ENCODE data around the gene MFSD1. TPM values are rescaled to one million over a fixed set of nuclear protein-coding genes. Genes with fewer than 3 reads are reported as not detected.
A peak's percentile ranks its signal among the peaks of the same experiment; 100 is the strongest.

The MFSD1 gene
- total and polyA plus RNA-seq, 8 donors: 8.9 to 37.4 (median 22.6) TPM

DNA sequence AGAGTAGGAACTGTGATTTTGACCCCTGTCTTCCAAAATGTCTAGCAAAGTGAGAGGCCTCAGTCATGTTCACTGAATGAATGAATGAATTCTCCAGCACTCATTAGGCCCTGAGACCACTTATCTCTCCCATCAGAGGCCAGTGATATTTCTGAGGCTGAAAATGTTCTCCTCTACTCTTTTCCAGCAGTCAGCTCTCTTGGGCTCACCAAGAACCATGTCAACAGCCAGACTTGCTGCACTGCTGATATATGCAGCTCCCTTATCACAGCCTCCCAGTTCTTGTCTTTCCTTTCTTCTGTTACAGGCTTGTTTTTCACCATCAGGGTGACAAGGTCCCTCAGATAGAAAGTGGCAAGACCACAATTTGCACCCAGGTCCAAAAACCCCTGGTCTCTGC lies 28.7 kb upstream of the MFSD1 start:
- TF ChIP-seq, protein P1, sequence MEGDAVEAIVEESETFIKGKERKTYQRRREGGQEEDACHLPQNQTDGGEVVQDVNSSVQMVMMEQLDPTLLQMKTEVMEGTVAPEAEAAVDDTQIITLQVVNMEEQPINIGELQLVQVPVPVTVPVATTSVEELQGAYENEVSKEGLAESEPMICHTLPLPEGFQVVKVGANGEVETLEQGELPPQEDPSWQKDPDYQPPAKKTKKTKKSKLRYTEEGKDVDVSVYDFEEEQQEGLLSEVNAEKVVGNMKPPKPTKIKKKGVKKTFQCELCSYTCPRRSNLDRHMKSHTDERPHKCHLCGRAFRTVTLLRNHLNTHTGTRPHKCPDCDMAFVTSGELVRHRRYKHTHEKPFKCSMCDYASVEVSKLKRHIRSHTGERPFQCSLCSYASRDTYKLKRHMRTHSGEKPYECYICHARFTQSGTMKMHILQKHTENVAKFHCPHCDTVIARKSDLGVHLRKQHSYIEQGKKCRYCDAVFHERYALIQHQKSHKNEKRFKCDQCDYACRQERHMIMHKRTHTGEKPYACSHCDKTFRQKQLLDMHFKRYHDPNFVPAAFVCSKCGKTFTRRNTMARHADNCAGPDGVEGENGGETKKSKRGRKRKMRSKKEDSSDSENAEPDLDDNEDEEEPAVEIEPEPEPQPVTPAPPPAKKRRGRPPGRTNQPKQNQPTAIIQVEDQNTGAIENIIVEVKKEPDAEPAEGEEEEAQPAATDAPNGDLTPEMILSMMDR (IDR thresholded peaks at IDR 0.05): no peak
- Histone ChIP-seq H3K4me3 (no peak overlapping the region), H3K4me1 (peaks cover 0 to under 1% (median 0%) of the 10 kb centered on the region in 3 donors), H3K27ac (no peak overlapping the region), H3K9me3 (no peaks in the 10 kb centered on the region), H3K36me3 (no peaks in the 10 kb centered on the region), H3K27me3 (no peaks in the 10 kb centered on the region)
- DNase-seq: no peak
- intact Hi-C loops (cut with DNase I): no loop called here
- FAIRE-seq: no peak
- ATAC-seq: no peak

DNA sequence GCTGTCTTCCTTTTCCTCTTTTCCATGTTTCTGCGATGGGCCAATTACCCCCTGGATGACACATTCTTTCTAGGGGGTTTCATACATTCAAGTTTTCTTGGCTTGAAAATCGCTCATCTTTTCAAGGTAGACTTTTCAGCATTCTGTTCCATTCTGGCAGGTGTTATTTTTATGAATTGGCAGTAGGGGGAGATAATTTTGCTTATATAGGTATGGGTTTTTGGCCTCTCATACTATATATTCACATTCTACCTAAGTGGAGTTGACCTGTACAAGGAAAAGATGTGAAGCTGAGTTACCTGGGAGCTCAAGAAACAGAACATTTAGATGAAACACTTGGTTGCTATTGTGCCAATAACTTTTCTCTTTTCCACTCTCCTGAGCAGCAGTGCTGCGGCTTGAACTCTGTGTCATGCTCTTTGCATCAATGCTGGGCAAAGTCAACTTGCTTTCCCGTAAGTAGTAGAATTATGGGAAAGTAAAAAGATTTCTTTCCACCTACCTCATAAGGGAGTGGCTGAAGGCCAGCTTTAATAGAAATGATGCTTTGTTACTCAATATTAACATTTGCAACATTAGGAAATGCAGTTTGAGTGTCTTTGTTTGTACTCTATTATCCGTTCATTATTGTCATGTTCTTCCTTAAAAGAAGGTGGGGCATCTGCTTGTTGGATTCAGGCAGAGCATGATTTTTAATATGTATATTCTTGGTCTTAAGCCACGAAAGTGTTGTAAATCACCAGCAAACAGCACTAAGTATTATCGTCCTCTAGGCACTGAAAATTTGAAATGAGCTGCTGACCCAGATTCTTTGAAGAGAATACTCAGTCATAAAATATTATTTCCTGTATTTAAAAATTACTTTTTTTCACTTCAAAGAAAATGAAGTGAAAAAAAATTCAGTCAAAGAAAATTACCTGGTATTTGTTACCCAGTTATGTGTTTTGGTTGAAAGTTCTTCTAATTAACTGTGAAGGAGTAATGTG lies 27.7 kb upstream of the MFSD1 start:
- no peaks in the 10 kb centered on the region for H3K4me1 ChIP-seq
- H3K36me3 ChIP-seq: no peaks in the 10 kb centered on the region
- ATAC-seq (peak in 2 of 4 donors; percentile 18 to 53), FAIRE-seq (no peak), DNase-seq (no peak)
- H3K9me3 ChIP-seq: no peaks in the 10 kb centered on the region
- WGBS, 2 donors: 75 to 77% methylated on average over 7 of the region's 7 CpGs
- no peak overlapping the region for H3K27ac ChIP-seq
- no peaks in the 10 kb centered on the region for H3K27me3 ChIP-seq
- no peak overlapping the region for H3K4me3 ChIP-seq
- intact Hi-C loops (cut with DNase I): no loop called here
- TF ChIP-seq, protein P1 (IDR thresholded peaks at IDR 0.05): no peak

DNA sequence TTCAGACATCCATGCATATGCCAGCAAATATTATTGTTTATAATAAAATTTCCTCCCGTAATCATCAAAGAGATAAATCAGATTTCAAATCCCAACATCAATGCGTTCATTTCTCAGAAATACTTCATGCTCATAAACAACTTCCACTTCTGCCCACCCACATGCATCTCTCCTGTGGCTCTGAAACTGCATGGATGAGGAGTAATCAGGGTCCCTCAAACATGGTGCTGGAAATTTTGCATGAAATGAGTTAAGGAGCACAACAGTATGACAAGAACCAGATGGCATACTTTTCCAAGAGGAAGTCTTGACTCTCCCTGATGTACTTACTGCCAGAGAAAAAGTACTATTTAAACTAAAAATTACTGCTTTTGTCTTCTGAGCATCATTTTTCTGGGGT lies 26.9 kb upstream of the MFSD1 start:
- Histone ChIP-seq H3K9me3 (no peaks in the 10 kb centered on the region), H3K4me3 (no peak overlapping the region), H3K27ac (no peak overlapping the region), H3K4me1 (no peaks in the 10 kb centered on the region), H3K27me3 (no peaks in the 10 kb centered on the region), H3K36me3 (no peaks in the 10 kb centered on the region)
- TF ChIP-seq, protein P1 (IDR thresholded peaks at IDR 0.05): no peak
- intact Hi-C loops (cut with DNase I): no loop called here
- no peak for DNase-seq
- no peak for FAIRE-seq
- WGBS, 2 donors: 77 to 78% methylated on average over 2 of the region's 2 CpGs
- peak in 1 of 4 donors; percentile 36 for ATAC-seq

DNA sequence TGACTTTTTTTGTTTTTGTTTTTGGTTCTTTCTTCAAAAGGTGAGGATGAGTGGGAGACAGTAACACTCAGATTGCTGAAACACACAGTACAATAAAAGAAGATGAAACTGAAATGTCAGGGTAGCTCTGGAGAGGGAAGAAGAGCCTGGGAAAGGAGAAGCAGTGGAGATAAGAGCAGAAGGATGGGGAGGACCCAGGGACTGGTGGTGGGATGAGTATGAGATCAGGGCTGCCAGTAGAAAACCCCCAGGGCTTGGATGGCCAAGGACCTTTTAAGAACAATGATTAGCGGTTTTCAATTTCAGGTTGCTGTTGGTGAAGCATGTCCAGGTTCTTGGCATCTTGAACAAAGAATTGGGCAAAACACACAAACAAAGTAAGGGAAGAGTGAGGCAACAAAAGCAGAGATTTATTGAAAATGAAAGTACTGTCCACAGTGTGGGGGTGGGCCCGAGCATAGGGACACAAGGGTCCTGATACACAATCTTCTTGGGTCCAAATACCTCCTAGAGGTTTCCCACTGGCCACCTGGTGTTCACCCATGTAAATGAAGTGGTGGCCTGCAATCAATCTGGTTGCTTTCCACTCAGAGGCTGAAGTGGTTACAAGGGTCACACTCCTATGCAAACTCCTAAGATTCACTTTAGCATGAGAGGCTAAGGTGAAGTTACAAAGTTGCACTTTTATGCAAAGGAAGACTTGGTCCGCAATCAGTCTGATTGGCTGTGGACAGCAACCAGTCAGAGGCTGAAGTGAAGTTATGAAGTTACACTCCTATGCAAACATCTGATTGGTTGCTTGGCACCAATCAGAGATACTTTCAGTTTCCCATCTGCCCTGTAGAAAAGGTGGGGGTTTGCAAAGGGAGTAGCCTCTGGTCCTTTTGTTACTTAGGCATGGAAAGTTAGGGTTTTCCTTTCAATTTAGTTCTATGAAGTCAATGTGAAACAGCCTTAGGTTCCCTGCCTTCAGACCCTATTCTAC lies 26.1 kb upstream of the MFSD1 start:
- ATAC-seq (no peak), DNase-seq (no peak), FAIRE-seq (no peak)
- no peak overlapping the region for H3K27ac ChIP-seq
- intact Hi-C loops (cut with DNase I): no loop called here
- no peaks in the 10 kb centered on the region for H3K4me1 ChIP-seq
- WGBS, 2 donors: 83 to 92% methylated on average over 3 of the region's 3 CpGs
- no peaks in the 10 kb centered on the region for H3K9me3 ChIP-seq
- H3K27me3 ChIP-seq: no peaks in the 10 kb centered on the region
- H3K36me3 ChIP-seq: no peaks in the 10 kb centered on the region
- TF ChIP-seq, protein P1 (IDR thresholded peaks at IDR 0.05): no peak
- no peak overlapping the region for H3K4me3 ChIP-seq
